Activated naive CD8-positive, alpha-beta T cell treated with anti-CD3 and anti-CD28 coated beads, Interleukin-2, amount 50 U/mL, for 16 hours (primary cell): ENCODE results near the gene SHLD1.

Experiments used
- DNase-seq: peaks from one replicate; pipeline ENCODE4 v3.0.0-alpha.2; 2020; ENCODE audit warnings: low read depth, low spot score

Gene SHLD1

GRCh38 chr20:5888041-5888440 lies 137.8 kb downstream of the SHLD1 start:
- DNase-seq = no peak

- DNase-seq = no peak
Measured at GRCh38 chr20:5890773-5891441, 140.7 kb downstream of the SHLD1 start.

- DNase-seq = no peak
Measured at GRCh38 chr20:5893052-5893451, 142.9 kb downstream of the SHLD1 start.

GRCh38 chr20:5893621-5894020 lies 143.4 kb downstream of the SHLD1 start:
- DNase-seq = no peak

- no peak for DNase-seq
Measured at GRCh38 chr20:5895626-5896025, 145.4 kb downstream of the SHLD1 start.

GRCh38 chr20:5899444-5899843 lies 149.2 kb downstream of the SHLD1 start:
- DNase-seq = no peak

GRCh38 chr20:5900908-5901307 lies 150.7 kb downstream of the SHLD1 start:
- no peak for DNase-seq

- no peak for DNase-seq
Measured at GRCh38 chr20:5908981-5909380, 158.8 kb downstream of the SHLD1 start.

GRCh38 chr20:5910186-5910585 lies 160.0 kb downstream of the SHLD1 start:
- no peak for DNase-seq

- no peak for DNase-seq
Measured at GRCh38 chr20:5913166-5913565, 163.0 kb downstream of the SHLD1 start.
